Keratinocyte (primary cell): ENCODE measurements around the gene SPSB2.

ENCODE experiments used
- CTCF ChIP-seq, 3 experiments: IDR thresholded peaks in 1 of 3; conservative IDR thresholded peaks in 1 of 3; optimal IDR thresholded peaks in 1 of 3; 2 replicates in 2 of 3; 3 replicates in 1 of 3; pipeline versions ENCODE3 to v1.5.1; 2011; ENCODE audit warnings: low read length in 3 of 3, mild to moderate bottlenecking in 3 of 3, moderate library complexity in 2 of 3, control low read depth in 1 of 3, inconsistent platforms in 1 of 3; ENCODE audit not compliant: insufficient read depth in 2 of 3; ENCODE audit errors: extremely low read depth in 1 of 3
- EZH2 ChIP-seq: IDR thresholded peaks from one replicate; pipeline ENCODE4 v1.6.1; 2012; ENCODE audit warnings: inconsistent platforms, mild to moderate bottlenecking, low read length, moderate library complexity

- TF ChIP-seq EZH2 (no peak), CTCF (optimal IDR thresholded peaks at IDR 0.05 in 1 of 3, IDR thresholded peaks at IDR 0.05 in 1 of 3, conservative IDR thresholded peaks at IDR 0.05 in 1 of 3; ENCODE audit: extremely low read depth in 1 of 3, insufficient read depth in 2 of 3, low read length in 3 of 3) (no peak)
These were observed 50.5 kb downstream of the SPSB2 start for GRCh38 chr12:6822426-6823135.
